ENCODE data around the gene RGS3.

RGS3 gene

GRCh38 chr9:113526231-113526746 is 62.8 kb downstream of the RGS3 start:
- ChIA-PET POLR2A (no interaction called here), CTCF (interaction anchor here (0.6 kb wide), 1 partner anchor 129 kb away, joined by 3 read pairs; no protein-coding TSS in a partner anchor)
- no peak overlapping the region for H3K4me3 ChIP-seq (ENCODE audit: low read depth, low read length)
- no peaks in the 10 kb centered on the region for H3K4me1 ChIP-seq (ENCODE audit: control insufficient read depth, insufficient read depth, low read length)
- no peaks in the 10 kb centered on the region; a peak in 1 of 3 replicates for H3K36me3 ChIP-seq (ENCODE audit: control insufficient read depth in 2 of 2, insufficient read depth in 1 of 2, low read length in 2 of 2)
- no peaks in the 10 kb centered on the region for H3K9me3 ChIP-seq (ENCODE audit: control insufficient read depth, insufficient read depth, low read depth, low read length)
- H3K27ac ChIP-seq (ENCODE audit: extremely low read depth, low read depth, low read length): no peak overlapping the region
- no peak for TF ChIP-seq ZNF24 (tag by site-specific recombination; IDR thresholded peaks at IDR 0.05)
- no peak for TF ChIP-seq ZNF837 (tag by site-specific recombination; IDR thresholded peaks at IDR 0.05)
- TF ChIP-seq ZNF571 (tag by site-specific recombination; IDR thresholded peaks at IDR 0.05): no peak
- TF ChIP-seq ZNF132 (tag by site-specific recombination; IDR thresholded peaks at IDR 0.05; ENCODE audit: borderline replicate concordance): no peak
- TF ChIP-seq ZNF510 (tag by site-specific recombination; IDR thresholded peaks at IDR 0.05; ENCODE audit: insufficient replicate concordance): no peak
- TF ChIP-seq ZNF792 (tag by site-specific recombination; IDR thresholded peaks at IDR 0.05): no peak
- no peak for TF ChIP-seq ZNF248 (tag by site-specific recombination; IDR thresholded peaks at IDR 0.05)
- TF ChIP-seq ZNF654 (tag by site-specific recombination; IDR thresholded peaks at IDR 0.05; ENCODE audit: low read depth): no peak
- no peak for TF ChIP-seq ZNF266 (tag by site-specific recombination; IDR thresholded peaks at IDR 0.05; ENCODE audit: low read depth)
- no peak for TF ChIP-seq ZNF362 (tag by site-specific recombination; IDR thresholded peaks at IDR 0.05)
- no peak for TF ChIP-seq ZNF223 (tag by site-specific recombination; IDR thresholded peaks at IDR 0.05)
- TF ChIP-seq ZNF391 (tag by site-specific recombination; IDR thresholded peaks at IDR 0.05; ENCODE audit: borderline replicate concordance, low read depth): no peak

GRCh38 chr9:113526841-113527240 is 63.3 kb downstream of the RGS3 start:
- H3K36me3 ChIP-seq (ENCODE audit: control insufficient read depth in 2 of 2, insufficient read depth in 1 of 2, low read length in 2 of 2): no peaks in the 10 kb centered on the region; a peak in 1 of 3 replicates
- CTCF ChIA-PET: interaction anchor here (0.7 kb wide), 1 partner anchor 131 kb away, joined by 3 read pairs; no protein-coding TSS in a partner anchor
- POLR2A ChIA-PET: no interaction called here
- no peak overlapping the region for H3K27ac ChIP-seq (ENCODE audit: extremely low read depth, low read depth, low read length)
- H3K9me3 ChIP-seq (ENCODE audit: control insufficient read depth, insufficient read depth, low read depth, low read length): no peaks in the 10 kb centered on the region
- no peaks in the 10 kb centered on the region for H3K4me1 ChIP-seq (ENCODE audit: control insufficient read depth, insufficient read depth, low read length)
- TF ChIP-seq ZNF747 (tag by site-specific recombination; IDR thresholded peaks at IDR 0.05) (no peak), ZNF24 (tag by site-specific recombination; IDR thresholded peaks at IDR 0.05) (no peak), ELK4 (IDR thresholded peaks at IDR 0.05; ENCODE audit: borderline replicate concordance, low read depth, low read length) (no peak)
- H3K4me3 ChIP-seq (ENCODE audit: low read depth, low read length): no peak overlapping the region

GRCh38 chr9:113528088-113528487 is 64.6 kb downstream of the RGS3 start:
- H3K9me3 ChIP-seq (ENCODE audit: control insufficient read depth, insufficient read depth, low read depth, low read length): no peaks in the 10 kb centered on the region
- no peak overlapping the region for H3K27ac ChIP-seq (ENCODE audit: extremely low read depth, low read depth, low read length)
- no peaks in the 10 kb centered on the region for H3K4me1 ChIP-seq (ENCODE audit: control insufficient read depth, insufficient read depth, low read length)
- H3K4me3 ChIP-seq (ENCODE audit: low read depth, low read length): no peak overlapping the region
- CTCF ChIA-PET: no interaction called here
- TF ChIP-seq KLF16 (tag by site-specific recombination; IDR thresholded peaks at IDR 0.05): no peak
- no peaks in the 10 kb centered on the region; a peak in 1 of 3 replicates for H3K36me3 ChIP-seq (ENCODE audit: control insufficient read depth in 2 of 2, insufficient read depth in 1 of 2, low read length in 2 of 2)
- POLR2A ChIA-PET: no interaction called here

GRCh38 chr9:113528811-113529210 is 65.3 kb downstream of the RGS3 start:
- CTCF ChIA-PET: interaction anchor here (0.6 to 1.2 kb wide), 2 partner anchors 63 to 433 kb away, joined by 3 to 4 read pairs; no protein-coding TSS in a partner anchor
- Histone ChIP-seq H3K9me3 (ENCODE audit: control insufficient read depth, insufficient read depth, low read depth, low read length) (no peaks in the 10 kb centered on the region), H3K36me3 (ENCODE audit: control insufficient read depth in 2 of 2, insufficient read depth in 1 of 2, low read length in 2 of 2) (no peaks in the 10 kb centered on the region; a peak in 1 of 3 replicates), H3K4me1 (ENCODE audit: control insufficient read depth, insufficient read depth, low read length) (no peaks in the 10 kb centered on the region), H3K4me3 (ENCODE audit: low read depth, low read length) (no peak overlapping the region), H3K27ac (ENCODE audit: extremely low read depth, low read depth, low read length) (no peak overlapping the region)
- POLR2A ChIA-PET: interaction anchor here (0.6 kb wide), 1 partner anchor 45 kb away, joined by 8 read pairs; no protein-coding TSS in a partner anchor
- no peak for TF ChIP-seq ZBTB10 (tag by site-specific recombination; IDR thresholded peaks at IDR 0.05)
- TF ChIP-seq ZNF140 (tag by site-specific recombination; IDR thresholded peaks at IDR 0.05): no peak
- no peak for TF ChIP-seq KLF8 (tag by site-specific recombination; IDR thresholded peaks at IDR 0.05)
- TF ChIP-seq ZNF585B (tag by site-specific recombination; IDR thresholded peaks at IDR 0.05): no peak
- TF ChIP-seq ZNF362 (tag by site-specific recombination; IDR thresholded peaks at IDR 0.05): no peak
- no peak for TF ChIP-seq ZNF155 (tag by site-specific recombination; IDR thresholded peaks at IDR 0.05)
- no peak for TF ChIP-seq ZNF19 (tag by site-specific recombination; IDR thresholded peaks at IDR 0.05; ENCODE audit: low read depth)
- TF ChIP-seq KLF10 (tag by site-specific recombination; IDR thresholded peaks at IDR 0.05): no peak
- TF ChIP-seq PRDM1 (tag by site-specific recombination; IDR thresholded peaks at IDR 0.05): no peak

All from HEK293 (cell line).